ENCODE data around the gene SLC4A4.

SLC4A4 gene

DNA sequence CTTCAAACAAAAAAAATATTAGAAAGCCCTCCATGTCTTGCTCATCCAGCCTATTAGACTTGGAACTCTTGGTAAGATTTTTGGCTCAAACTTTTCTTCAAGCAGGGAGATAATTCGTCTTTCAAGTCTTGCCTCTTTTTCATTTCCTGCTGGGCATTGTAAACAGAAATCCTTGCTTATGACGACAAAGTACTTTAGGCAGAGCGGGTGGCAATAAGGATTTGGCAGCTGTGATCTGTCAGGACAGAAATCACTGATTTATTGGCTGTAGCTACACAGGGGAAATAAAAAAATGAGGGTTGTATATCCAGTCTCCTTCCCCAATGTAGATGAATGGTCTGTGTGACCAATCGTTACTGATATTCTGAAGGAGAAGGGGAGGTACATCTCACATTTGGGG lies 121.6 kb downstream of the SLC4A4 start:
- DNase-seq (ENCODE audit: extremely low spot score, insufficient read length, low read depth) (no peak), FAIRE-seq (no peak)

DNA sequence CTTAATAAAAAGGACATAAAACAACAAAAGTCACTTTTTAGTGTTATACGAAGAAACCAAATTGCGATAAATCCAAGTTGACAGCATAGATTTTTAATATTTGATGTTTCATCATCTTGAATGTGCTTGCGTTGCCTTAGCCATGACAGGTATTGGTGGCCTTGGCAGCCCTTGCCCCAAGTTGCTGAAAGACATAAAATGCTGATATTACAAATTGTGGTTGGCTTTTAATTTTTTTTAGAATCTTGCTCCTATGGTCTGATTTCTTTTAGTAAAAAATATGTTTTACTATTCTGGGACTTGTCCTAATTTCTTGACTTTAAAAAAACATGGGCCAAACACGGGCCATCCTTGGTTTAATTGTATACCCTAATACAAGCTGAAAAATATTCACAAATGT lies 122.6 kb downstream of the SLC4A4 start:
- FAIRE-seq = no peak
- no peak for DNase-seq (ENCODE audit: extremely low spot score, insufficient read length, low read depth)

GRCh38 chr4:71466775-71467174 lies 128.0 kb downstream of the SLC4A4 start:
- no peak for FAIRE-seq
- no peak for DNase-seq (ENCODE audit: extremely low spot score, insufficient read length, low read depth)

- DNase-seq (ENCODE audit: extremely low spot score, insufficient read length, low read depth) = no peak
- FAIRE-seq = no peak
These were observed 129.4 kb downstream of the SLC4A4 start for GRCh38 chr4:71468116-71468710.

DNA sequence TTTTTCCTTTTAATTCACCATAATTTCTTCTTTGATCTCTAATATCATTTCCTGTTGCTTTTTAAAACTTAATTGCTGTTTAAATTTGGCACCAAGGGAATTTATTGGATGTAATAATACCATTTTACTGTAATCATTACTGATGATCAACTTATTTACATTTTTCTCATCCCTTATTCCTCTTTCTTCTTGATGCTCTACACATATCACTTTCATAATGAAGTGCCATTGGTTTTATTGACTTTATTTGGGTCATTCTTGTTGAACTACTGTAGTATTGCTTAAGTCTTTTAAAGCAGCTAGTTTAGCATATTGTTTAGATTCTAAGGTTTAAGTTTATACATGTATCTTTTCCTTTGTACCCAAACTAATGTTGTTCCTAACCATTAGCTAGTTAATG lies 130.7 kb downstream of the SLC4A4 start:
- no peak for FAIRE-seq
- no peak for DNase-seq (ENCODE audit: extremely low spot score, insufficient read length, low read depth)

DNA sequence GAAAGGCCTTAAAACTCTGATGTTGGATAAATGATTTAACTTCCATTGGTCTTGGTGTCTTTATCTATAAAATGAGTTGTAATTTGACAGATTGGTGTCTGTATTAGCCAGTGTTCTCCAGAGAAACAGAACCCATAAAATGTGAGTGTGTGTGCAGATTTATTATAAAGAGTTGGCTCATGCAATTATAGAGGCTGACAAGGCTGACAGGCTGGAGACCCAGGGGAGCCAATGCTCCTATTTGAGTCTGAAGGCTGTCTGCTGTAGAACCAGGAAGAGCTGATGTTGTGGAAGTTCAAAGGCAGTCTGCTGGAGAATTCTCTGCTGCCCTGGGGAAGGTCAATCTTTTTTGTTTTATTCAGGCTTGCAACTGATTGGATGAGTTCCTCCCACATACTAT lies 131.7 kb downstream of the SLC4A4 start:
- DNase-seq (ENCODE audit: extremely low spot score, insufficient read length, low read depth) (no peak), FAIRE-seq (no peak)

- no peak for DNase-seq (ENCODE audit: extremely low spot score, insufficient read length, low read depth)
- no peak for FAIRE-seq
These were observed 134.1 kb downstream of the SLC4A4 start for GRCh38 chr4:71472946-71473345.

GRCh38 chr4:71473541-71474240 lies 134.9 kb downstream of the SLC4A4 start:
- no peak for FAIRE-seq
- DNase-seq (ENCODE audit: extremely low spot score, insufficient read length, low read depth) = no peak

- FAIRE-seq (no peak), DNase-seq (ENCODE audit: extremely low spot score, insufficient read length, low read depth) (no peak)
These were observed 135.9 kb downstream of the SLC4A4 start for GRCh38 chr4:71474731-71475130.

DNA sequence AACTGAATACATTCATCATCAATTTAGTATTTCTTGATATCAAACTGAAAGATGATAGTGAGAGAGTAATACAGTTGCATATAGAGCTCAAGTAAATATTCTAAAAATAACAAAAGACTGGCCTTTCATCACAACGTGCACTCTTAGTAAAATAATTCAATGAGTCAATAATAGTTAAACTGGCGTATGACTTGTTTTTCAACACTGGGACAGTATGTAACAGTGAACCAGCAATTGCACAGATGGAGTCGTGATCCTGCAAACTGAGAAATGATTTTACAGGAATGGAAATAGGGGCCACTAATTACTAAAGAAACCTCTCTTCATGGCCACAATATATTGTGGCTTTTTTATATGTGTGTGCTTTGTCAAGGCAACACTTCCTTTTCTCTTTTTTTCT lies 137.4 kb downstream of the SLC4A4 start:
- FAIRE-seq = no peak
- no peak for DNase-seq (ENCODE audit: extremely low spot score, insufficient read length, low read depth)

DNA sequence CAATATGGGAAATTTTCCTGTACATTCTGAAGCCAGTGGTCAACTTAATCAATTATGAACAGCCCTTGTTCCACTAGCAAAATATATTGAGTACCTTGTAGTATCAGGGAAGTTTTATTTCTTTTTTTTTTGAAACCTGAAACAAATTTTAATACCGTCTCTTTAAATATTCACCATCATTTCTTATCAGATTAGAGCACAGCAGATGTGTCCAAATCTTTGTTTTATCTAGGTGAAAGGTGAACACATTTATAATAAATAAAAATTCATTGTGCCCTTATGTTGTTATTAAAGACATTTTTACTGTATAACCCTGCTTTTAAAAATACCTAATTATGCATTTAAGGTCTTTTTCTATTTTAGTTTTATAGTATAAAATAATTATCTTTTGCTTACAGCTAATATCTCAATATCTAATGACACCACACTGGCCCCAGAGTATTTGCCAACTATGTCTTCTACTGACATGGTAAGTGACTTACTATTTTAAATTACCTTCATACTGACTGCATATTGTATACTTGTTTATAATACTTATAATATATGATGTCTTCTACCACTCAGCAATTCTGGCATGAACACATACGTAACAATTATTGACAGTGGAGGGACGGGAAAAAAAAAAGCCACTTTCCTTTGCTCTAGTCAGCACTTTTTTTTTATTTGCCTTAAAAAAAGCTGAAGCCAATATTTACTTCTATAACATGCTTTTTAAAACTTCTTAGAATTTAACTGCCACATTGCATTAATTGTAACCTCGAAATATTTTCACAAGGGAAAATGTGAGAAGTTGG lies 147.9 kb downstream of the SLC4A4 start:
- DNase-seq (ENCODE audit: extremely low spot score, insufficient read length, low read depth) (no peak), FAIRE-seq (no peak)

- DNase-seq (ENCODE audit: extremely low spot score, insufficient read length, low read depth) (no peak), FAIRE-seq (no peak)
These were observed 148.6 kb downstream of the SLC4A4 start for GRCh38 chr4:71487344-71487920.

DNA sequence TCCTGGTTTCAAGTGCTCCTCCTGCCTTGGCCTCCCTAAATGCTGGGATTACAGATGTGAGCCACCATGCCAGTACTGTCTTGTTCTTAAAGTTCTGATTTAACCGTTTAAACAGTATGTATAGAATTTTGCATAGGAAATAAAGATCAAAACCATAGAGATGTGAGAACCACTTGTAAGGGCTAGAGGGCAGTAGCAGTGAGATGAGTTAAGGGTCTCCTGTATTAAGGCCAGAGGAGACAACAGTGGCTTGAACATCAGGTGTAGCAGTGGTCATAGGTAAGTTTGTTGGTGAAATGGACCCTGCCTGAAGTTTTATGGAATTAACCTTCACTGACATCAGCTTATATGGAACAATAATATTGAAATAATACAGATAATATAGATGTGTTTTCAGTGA lies 155.7 kb downstream of the SLC4A4 start:
- DNase-seq (ENCODE audit: extremely low spot score, insufficient read length, low read depth) (no peak), FAIRE-seq (no peak)

GRCh38 chr4:71495454-71495853 lies 156.6 kb downstream of the SLC4A4 start:
- DNase-seq (ENCODE audit: extremely low spot score, insufficient read length, low read depth) (no peak), FAIRE-seq (no peak)

- FAIRE-seq (no peak), DNase-seq (ENCODE audit: extremely low spot score, insufficient read length, low read depth) (no peak)
These were observed 158.3 kb downstream of the SLC4A4 start for GRCh38 chr4:71497078-71497477.

DNA sequence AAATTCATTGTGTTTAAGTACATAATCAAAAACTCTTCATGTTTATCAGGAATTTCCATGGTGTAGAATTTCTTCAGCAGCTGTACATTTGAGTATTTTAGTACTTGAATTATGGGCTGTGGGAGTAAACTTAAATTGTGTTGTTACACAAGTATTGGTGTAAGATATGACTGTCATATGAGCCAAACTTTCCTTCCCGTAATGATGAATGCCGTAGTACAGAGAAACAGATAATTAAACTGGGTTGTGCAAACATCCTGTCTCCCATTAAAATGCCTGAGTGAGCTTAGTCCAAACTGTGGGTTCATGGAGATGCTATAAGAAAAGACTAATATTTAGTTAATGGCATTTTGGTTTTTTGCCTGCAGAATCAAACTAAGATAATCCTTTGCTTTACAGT lies 159.2 kb downstream of the SLC4A4 start:
- FAIRE-seq (no peak), DNase-seq (ENCODE audit: extremely low spot score, insufficient read length, low read depth) (no peak)

GRCh38 chr4:71498625-71499024 lies 159.8 kb downstream of the SLC4A4 start:
- DNase-seq (ENCODE audit: extremely low spot score, insufficient read length, low read depth) (no peak), FAIRE-seq (no peak)

DNA sequence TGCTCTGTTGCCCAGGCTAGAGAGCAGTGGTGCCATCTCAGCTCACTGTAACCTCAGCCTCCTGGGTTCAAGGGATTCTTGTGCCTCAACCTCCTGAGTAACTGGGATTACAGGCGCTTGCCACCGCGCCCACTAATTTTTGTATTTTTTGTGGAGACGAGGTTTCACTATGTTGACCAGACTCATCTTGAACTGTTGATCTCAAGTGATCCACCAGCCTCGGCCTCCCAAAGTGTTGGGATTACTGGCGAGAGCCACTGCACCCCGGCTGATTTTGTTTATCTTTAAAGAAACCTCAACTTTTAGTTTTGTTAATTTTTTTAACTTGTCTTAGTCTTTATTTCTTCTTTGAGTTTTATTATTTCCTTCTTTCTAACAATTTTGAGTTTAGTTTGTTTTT lies 163.2 kb downstream of the SLC4A4 start:
- DNase-seq (ENCODE audit: extremely low spot score, insufficient read length, low read depth) (no peak), FAIRE-seq (no peak)

DNA sequence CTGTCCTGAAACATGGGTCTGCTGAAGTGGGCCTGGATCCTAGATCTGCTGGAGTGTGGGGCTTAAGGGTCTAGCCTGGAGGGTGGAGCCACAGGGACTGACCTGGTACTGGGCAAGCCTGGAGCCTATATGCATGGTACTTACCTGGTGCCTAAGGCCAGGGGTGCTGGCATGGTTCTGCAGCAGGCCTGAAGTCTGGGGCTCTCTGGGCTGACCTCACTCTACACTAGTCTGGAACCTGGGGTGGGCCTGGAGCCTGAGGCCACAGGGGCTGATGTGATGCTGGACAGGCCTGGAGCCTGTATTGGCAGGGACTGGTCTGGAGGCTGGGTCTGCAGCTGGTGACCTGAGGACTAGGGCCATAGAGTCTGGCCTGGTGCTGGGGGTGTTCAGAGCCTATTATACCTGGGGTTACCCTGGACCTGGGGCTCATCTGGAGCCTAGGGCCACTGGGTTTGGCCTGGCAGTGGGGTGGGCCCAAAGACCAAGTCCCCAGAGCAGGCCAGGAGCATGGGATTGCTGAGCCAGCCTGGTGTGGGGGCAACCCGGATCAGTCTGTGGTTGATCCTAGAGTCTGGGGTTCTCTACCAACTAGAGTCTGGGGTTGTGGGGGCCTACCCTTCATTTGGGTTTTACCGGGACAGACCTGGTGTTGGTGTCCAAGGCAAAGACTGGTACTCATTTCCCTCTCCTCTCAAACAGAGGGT lies 179.6 kb downstream of the SLC4A4 start:
- no peak for DNase-seq (ENCODE audit: extremely low spot score, insufficient read length, low read depth)
- FAIRE-seq = no peak

DNA sequence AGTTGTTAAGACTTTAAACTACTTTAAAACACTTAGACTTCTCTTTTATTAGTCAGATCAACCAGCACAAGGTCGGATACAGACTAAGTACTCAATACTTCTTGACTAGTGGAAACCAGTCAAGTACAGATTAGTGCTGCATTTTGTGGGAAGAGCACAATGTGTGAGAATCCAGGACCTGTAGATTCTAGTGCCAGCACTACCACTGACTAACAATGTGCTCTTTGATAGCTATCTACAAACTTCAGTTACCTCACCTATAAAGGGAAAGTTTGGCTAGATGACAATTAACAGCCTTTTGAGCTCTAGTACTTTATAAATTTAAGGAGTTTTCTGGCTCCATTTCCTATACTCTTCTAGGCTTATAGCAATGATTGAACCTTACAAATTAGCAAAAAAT lies 181.5 kb downstream of the SLC4A4 start:
- FAIRE-seq (no peak), DNase-seq (ENCODE audit: extremely low spot score, insufficient read length, low read depth) (no peak)
